HG03060 (cell line): ENCODE data around the gene GLRX.
A peak's percentile ranks its signal among the peaks of the same experiment; 100 is the strongest.
"Not testable (repeated sequence)": the region's sequence is repeated elsewhere in the genome, so short reads cannot be mapped to it uniquely, and the experiment has no call there.

Experiments used
- ATAC-seq: cut with Tn5 transposase; IDR thresholded peaks from one replicate; pipeline ENCODE4 v1.9.1; 2021; ENCODE audit warnings: low read depth, moderate number of reproducible peaks; ENCODE audit not compliant: unreplicated experiment

Gene GLRX, protein sequence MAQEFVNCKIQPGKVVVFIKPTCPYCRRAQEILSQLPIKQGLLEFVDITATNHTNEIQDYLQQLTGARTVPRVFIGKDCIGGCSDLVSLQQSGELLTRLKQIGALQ

GRCh38 chr5:95822542-95823181 lies at the start of gene GLRX:
GLRX (minus strand) TSS chr5:95822726; CDS start chr5:95822662, 64 bp downstream.
- ATAC-seq: peak; percentile 36

DNA sequence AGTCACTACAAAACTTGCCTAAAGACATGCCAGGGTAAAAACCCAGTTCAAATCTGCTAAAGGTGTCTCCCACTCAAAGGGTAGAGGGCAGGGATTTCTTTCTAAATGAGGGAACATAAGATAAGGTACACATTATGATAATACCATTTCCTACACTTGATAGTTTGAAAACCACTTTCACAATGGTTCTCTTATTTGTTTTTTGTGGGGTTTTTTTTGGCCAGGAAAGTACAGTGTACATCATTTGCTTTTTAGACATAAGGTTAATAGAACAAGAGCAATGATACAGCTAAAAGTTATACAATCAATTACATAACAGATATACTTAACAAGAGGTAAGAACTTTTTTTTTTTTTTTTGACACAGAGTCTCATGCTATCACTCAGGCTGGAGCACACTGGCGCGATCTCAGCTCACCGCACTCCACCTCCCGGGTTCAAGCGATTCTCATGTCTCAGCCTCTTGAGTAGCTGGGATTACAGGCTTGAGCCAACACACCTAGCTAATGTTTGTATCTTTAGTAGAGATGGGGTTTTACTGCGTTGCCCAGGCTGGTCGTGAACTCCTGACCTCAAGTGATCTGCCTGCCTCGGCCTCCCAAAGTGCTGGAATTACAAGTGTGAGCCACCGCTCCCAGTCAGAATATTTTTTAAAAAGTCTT lies 48.8 kb upstream of the GLRX start:
- ATAC-seq: no peak

DNA sequence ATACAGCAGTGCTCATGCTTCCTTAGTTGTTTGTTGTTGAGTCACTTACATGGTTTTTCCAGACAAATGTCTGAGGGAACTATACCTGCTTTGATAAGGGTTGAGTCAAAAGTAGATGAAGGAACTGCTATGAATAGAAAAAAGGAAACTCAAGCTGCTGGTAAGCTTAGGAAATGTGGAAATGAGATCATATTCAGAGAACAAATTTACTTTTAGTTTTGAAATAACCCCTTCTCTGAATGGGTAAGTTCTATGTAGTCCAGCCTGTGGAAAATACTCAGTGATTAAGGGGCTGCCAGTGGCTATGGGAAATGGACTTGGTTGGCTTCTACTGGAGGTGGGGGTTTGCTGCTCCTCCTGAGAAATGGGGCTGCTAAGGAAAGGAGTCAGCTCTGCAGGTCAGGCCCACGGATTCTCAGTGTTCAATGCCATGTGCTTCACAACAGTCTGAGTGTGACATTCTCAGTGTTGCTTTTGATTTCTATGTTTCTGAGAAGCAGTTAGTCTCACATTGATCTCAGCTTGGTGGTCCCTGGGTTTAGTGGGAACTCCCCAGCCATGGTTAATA lies 47.7 kb upstream of the GLRX start:
- peak; percentile 46 for ATAC-seq

GRCh38 chr5:95869173-95869855 lies 46.8 kb upstream of the GLRX start:
- not testable (repeated sequence) for ATAC-seq

DNA sequence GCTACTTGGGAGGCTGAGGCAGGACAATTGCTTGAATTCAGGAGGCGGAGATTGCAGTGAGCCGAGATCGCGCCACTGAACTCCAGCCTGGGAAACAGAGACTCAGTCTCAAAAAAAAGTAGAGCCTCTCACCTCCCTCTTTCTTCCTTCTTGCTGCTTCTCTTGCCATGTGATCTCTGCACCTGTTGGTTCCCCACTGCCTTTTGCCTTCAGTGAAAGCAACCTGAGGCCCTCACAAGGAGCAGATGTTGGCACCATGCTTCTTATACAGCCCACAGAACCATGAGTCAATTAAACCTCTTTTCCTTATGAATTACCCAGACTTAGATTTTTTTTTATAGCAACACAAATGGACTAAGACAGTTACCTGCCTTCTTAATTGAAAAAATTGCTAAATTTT lies 45.6 kb upstream of the GLRX start:
- no peak for ATAC-seq

GRCh38 chr5:95866435-95867040 lies 44.0 kb upstream of the GLRX start:
- ATAC-seq: no peak

- ATAC-seq: no peak
Measured at GRCh38 chr5:95864944-95865504, 42.5 kb upstream of the GLRX start.

GRCh38 chr5:95864456-95864855 lies 41.9 kb upstream of the GLRX start:
- ATAC-seq: no peak

DNA sequence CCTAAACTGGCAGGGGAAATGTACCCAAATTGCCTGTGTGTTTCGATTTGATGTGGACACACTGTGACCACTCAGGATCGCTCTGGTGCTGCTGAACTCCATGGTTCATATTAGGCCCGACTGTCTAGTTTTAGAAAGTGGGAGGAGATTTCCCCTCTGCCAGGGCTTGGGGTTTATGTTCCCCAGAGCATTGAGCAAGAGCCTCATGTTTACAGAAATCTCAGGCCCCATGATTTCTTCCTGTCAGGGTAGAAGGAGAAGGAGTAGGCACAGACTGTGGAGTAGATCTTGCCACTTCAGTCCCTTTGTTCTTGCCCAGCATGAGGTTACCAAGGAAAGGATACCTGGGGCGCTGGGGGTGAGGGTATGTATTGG lies 40.8 kb upstream of the GLRX start:
- ATAC-seq: no peak

- no peak for ATAC-seq
Measured at GRCh38 chr5:95862671-95863382, 40.3 kb upstream of the GLRX start.

DNA sequence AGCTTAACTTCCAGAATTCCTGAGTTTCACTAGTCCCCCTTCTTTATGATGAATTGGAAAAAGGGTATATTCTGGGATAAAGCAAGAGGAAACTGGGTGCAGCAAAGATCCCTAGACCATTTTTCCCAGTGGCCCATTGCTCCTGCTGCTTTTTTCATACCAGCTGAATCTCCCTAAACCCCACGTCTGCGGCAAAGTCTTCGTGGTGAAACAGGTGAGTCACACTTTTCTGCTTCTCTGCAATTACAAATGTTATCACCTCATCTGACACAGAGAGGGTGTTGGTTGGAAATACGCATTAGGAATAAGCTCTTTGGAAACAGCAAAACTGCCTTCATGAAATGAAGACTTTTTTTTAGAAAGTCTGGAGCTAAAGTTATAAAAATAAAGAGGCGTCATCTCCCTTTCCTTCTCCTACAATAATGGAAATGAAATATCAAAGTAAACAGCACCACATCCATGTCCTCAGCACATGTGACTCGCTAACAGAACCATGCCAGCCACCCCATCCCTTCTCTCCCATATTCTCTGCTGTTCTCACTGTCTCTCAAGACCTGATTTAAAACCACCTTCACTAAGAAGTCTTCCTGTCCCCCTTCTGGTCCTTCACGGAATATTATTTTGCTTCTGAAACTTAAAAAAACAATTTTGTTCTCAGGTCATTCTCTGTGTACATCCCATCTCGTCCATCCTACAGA lies 39.5 kb upstream of the GLRX start:
- ATAC-seq: no peak

DNA sequence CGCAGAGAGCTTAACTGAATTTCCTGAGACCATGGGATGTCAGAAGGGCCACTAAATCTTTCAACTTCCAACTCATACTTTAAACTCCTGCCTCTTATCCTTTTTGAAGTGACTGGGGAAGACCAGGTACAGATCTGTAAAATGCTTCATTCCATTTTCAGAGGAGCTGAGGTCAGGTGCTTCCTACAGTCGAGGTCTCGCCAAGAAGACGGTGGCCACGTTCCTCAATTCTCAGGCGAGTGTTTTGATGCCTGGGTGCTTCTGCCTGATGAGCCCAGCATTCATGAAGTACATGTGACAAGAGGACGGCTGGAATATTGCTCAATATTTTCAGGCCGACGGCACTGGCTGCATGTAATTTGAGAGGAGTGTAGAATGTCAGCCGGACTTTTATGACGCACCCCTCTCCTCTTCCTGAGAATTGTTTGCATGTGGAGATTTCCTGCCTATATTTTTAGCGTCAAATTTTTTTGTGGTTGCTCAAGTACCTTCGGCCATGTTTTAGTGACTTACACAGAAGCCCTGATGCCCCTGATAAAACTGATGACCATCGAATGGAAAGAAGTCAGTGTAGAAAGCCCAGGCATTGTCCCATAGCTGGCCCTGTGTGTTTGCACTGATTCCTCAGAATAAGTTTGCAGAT lies 38.8 kb upstream of the GLRX start:
- ATAC-seq: no peak

GRCh38 chr5:95859661-95860060 lies 37.1 kb upstream of the GLRX start:
- ATAC-seq: no peak

DNA sequence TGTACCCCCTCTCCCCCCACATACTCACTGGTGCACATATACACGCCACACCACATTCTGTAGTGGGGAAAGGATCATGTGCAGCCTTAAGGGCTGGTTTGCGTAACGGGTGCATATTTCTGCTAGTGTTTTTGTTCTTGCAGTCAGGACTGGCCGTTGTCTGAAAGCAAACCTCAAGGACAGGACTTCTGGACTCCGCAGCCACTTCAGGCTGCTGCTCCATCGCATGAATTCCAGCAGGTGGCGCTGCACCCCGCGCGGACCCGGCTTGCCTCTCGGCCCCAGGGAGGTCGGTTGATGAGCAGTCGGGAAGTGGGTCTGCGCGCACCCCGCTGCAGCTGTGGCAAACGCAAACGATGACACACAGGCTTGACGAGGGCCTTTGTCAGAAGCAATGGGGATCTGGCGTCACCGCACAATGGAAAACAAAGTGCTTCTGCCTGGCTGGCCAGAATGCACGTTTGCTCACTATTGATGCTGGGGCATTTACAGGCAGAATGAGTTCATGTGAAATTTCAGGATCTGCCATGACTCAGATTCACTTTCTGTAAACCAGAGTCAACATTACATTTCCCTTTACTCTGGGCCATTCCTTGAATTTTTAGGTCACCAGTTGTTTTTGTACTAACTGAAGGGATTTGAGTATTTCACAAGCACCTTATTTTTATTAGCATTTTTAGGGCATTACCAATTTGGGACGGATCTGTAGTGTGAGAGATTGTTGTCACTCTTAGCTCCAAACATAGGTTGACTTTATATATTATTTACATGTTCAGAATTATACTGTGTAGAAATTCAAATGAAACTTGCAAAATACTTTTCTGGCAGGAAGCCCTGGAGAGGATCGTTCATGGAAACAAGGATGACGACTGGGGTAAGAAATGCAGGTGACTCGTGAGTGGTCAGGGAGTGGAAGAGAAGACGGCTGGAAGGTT lies 36.4 kb upstream of the GLRX start:
- peak; percentile 68 for ATAC-seq

DNA sequence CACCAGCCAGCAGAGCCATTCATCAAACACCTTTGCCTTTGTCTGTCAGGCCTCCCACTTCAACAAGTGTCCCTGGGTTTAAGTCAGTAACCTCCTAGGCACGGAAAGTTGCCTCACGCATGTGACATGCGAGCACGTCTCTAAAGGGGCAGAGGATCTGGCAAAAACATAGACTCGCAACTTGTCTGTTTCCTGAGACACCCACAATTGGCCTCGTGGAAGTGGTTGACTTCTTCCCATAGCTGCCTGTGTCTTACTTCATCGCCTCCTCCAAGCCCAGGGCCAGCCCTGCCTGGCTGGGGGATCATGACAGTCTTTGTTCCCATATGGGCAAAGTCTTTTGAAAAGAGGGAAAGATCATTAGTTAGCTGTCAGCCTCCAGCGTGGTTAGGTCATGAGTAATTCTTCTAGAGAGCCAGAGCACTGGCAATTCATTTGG lies 35.5 kb upstream of the GLRX start:
- ATAC-seq: no peak

GRCh38 chr5:95857185-95857945 lies 34.8 kb upstream of the GLRX start:
- no peak for ATAC-seq

DNA sequence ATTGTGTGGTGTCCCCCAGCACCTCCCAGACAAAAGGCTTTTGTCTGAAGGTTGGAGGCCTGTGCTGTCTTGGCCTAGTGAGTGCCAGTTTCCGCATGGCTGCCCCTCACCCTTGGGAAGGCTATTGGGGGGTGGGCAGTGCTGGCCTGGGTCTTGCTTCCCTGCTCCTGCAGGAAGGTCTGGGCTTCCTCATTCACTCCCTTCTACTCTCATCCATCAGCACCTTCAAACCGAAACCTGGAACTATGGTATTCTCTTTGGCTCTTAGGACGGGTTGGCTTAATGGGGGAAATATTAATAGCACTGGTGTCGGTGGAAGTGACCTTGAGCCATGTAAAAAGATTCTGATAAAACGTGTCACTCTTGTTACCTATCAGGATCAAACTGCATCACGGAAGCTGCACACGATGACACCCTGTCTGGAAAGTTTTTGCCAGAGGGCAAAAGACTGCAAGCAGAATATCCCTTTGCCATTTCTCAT lies 34.0 kb upstream of the GLRX start:
- ATAC-seq: no peak
